Neural cell (in vitro differentiated cells): ENCODE results near the gene EIF3CL. TPM values are rescaled to one million over a fixed set of nuclear protein-coding genes. Genes with fewer than 3 reads are reported as not detected.
"Not testable (repeated sequence)": the region's sequence is repeated elsewhere in the genome, so short reads cannot be mapped to it uniquely, and the experiment has no call there.

Experiments used
- H2AFZ ChIP-seq: fragments of 200-600, 300-800 bp; sonication (generic), shearing (Covaris generic); 2 replicates; pipeline ENCODE4 v1.6.0; 2014; ENCODE audit warnings: low read depth, mild to moderate bottlenecking, antibody characterized with exemption, low read length, moderate library complexity
- H3F3A ChIP-seq: fragments of 200-600 bp; shearing (Covaris generic); 2 replicates; pipeline ENCODE4 v1.6.1; 2016; ENCODE audit warnings: mild to moderate bottlenecking, moderate library complexity, mixed read lengths, antibody characterized with exemption, low read length; ENCODE audit not compliant: insufficient read depth, poor library complexity, severe bottlenecking
- H3K27ac ChIP-seq: fragments of 200-600, 300-800 bp; sonication (generic), shearing (Covaris generic); 2 replicates; pipeline ENCODE4 v1.5.1; 2014; ENCODE audit warnings: mild to moderate bottlenecking, low read length, moderate library complexity
- H3K27me3 ChIP-seq: fragments of 300-800, 200-600 bp; sonication (generic), shearing (Covaris generic); 2 replicates; pipeline ENCODE4 v1.6.0; 2014; ENCODE audit warnings: mild to moderate bottlenecking, low read depth, low read length, moderate library complexity; ENCODE audit not compliant: insufficient read depth
- H3K36me3 ChIP-seq: fragments of 300-800, 200-600 bp; sonication (generic), shearing (Covaris generic); 2 replicates; pipeline ENCODE4 v1.5.1; 2014; ENCODE audit warnings: mild to moderate bottlenecking, antibody characterized with exemption, low read length, moderate library complexity; ENCODE audit not compliant: insufficient read depth
- H3K4me2 ChIP-seq: fragments of 300-800, 200-600 bp; sonication (generic), shearing (Covaris generic); 2 replicates; pipeline ENCODE4 v1.6.0; 2014; ENCODE audit warnings: mild to moderate bottlenecking, low read length
- H3K4me3 ChIP-seq: fragments of 300-800, 200-600 bp; sonication (generic), shearing (Covaris generic); 2 replicates; pipeline ENCODE4 v1.5.1; 2014; ENCODE audit warnings: mild to moderate bottlenecking, low read length, moderate library complexity
- H3K79me2 ChIP-seq: fragments of 200-600 bp; shearing (Covaris generic); replicated peaks from 2 replicates; pipeline ENCODE4 v1.6.0; 2014; ENCODE audit warnings: mild to moderate bottlenecking, low read length, moderate library complexity; ENCODE audit not compliant: insufficient read depth
- H3K9ac ChIP-seq: fragments of 300-800, 200-600 bp; sonication (generic), shearing (Covaris generic); 2 replicates; pipeline ENCODE4 v1.6.1; 2016; ENCODE audit warnings: mild to moderate bottlenecking, low read length, mixed read lengths
- H3K9me2 ChIP-seq: fragments of 200-600 bp; shearing (Covaris generic); 2 replicates; pipeline ENCODE4 v1.6.1; 2016; ENCODE audit warnings: mild to moderate bottlenecking, low read length, mixed read lengths; ENCODE audit not compliant: insufficient read depth
- H3K9me3 ChIP-seq: fragments of 200-600, 300-800 bp; sonication (generic), shearing (Covaris generic); 2 replicates; pipeline ENCODE4 v1.6.1; 2016; ENCODE audit warnings: mild to moderate bottlenecking, mixed run types, low read length, moderate library complexity, mixed read lengths
- H4K20me1 ChIP-seq: fragments of 200-600 bp; shearing (Covaris generic); 2 replicates; pipeline ENCODE4 v1.6.1; 2016; ENCODE audit warnings: mild to moderate bottlenecking, mixed run types; ENCODE audit not compliant: insufficient read depth
- polyA minus RNA-seq: library from RNA; depleted of rRNA, polyadenylated mRNA; stranded (reverse); fragments of >200 nt; gene quantifications from 2 replicates; pipeline ENCODE4 v1.2.3, GENCODE V29; 2014
- polyA plus RNA-seq: library from polyadenylated mRNA; depleted of rRNA; stranded (reverse); fragments of >200 nt; gene quantifications from 2 replicates; pipeline ENCODE4 v1.2.3, GENCODE V29; 2014

Gene EIF3CL
- polyA plus RNA-seq, result 22.3 and 35.4 TPM in 2 replicates
- 81.0 and 86.2 TPM in 2 replicates for polyA minus RNA-seq

GRCh38 chr16:28403220-28404072 lies at the start of gene EIF3CL:
TSS of gene EIF3CL (minus strand) at chr16:28403841. CDS start at chr16:28403618, 223 bp downstream.
- H3K36me3 ChIP-seq, H3F3A ChIP-seq, H3K4me2 ChIP-seq, H3K27ac ChIP-seq, H3K9me2 ChIP-seq, H2AFZ ChIP-seq, H3K9me3 ChIP-seq, H3K9ac ChIP-seq, H3K79me2 ChIP-seq, H4K20me1 ChIP-seq, H3K27me3 ChIP-seq: not testable (repeated sequence)
- peak within 1 kb of the TSS; percentile 54 for H3K4me3 ChIP-seq

DNA sequence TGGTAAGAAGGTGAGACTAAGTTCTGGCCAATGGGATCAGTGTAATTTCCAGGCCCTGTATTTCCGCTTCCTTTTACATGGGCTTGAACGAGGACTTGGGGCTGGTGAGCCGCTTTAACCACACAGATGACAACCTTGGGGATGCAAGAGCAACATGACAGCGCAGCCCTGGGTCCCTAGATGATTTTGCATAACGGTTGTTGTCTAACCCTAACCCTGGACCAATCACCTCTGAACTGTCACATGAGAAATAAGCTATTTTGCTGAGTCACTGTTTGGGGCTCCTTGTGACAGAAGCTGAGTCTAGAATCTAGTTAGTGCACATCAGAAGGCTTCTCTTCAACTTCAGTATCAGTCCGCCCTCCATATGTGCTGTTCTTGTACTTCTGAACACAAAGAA lies 43.4 kb upstream of the EIF3CL start:
- H4K20me1 ChIP-seq, H3K9ac ChIP-seq, H3K9me3 ChIP-seq, H3K27ac ChIP-seq, H3K36me3 ChIP-seq, H3K4me3 ChIP-seq, H3K9me2 ChIP-seq, H3K4me2 ChIP-seq, H3F3A ChIP-seq, H3K79me2 ChIP-seq, H3K27me3 ChIP-seq, H2AFZ ChIP-seq: not testable (repeated sequence)

GRCh38 chr16:28446388-28446787 lies 42.7 kb upstream of the EIF3CL start:
- not testable (repeated sequence) for H3K4me2 ChIP-seq, H3K27ac ChIP-seq, H3F3A ChIP-seq, H3K9me2 ChIP-seq, H2AFZ ChIP-seq, H3K9me3 ChIP-seq, H3K79me2 ChIP-seq, H4K20me1 ChIP-seq, H3K4me3 ChIP-seq, H3K27me3 ChIP-seq, H3K9ac ChIP-seq, H3K36me3 ChIP-seq

- not testable (repeated sequence) for H3K9ac ChIP-seq, H4K20me1 ChIP-seq, H3K27me3 ChIP-seq, H3K9me2 ChIP-seq, H3K4me3 ChIP-seq, H2AFZ ChIP-seq, H3K79me2 ChIP-seq, H3K36me3 ChIP-seq, H3K9me3 ChIP-seq, H3K27ac ChIP-seq, H3F3A ChIP-seq, H3K4me2 ChIP-seq
Measured at GRCh38 chr16:28443943-28444342, 40.3 kb upstream of the EIF3CL start.

DNA sequence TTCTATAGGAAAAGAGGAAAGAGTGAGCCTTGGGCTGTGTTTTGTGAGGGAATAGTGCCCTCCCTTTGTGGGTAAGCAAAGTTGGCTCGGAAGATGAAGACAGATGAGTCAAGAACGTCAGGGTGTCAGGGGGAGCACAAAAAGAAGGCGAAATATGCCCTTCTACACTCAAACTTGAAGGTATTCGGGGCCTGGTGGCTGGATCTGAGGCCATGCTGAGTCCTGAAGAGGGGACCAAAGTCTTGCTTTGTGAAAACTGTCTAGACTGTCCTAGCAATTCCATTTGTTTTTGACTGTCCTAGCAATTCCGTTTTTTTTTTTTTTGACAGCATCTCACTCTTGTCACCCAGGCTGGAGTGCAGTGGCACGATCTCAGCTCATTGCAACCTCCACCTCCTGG lies 35.3 kb upstream of the EIF3CL start:
- not testable (repeated sequence) for H3K79me2 ChIP-seq, H3K9ac ChIP-seq, H3K27me3 ChIP-seq, H3K36me3 ChIP-seq, H2AFZ ChIP-seq, H4K20me1 ChIP-seq, H3K27ac ChIP-seq, H3K9me3 ChIP-seq, H3K4me2 ChIP-seq, H3K4me3 ChIP-seq, H3K9me2 ChIP-seq, H3F3A ChIP-seq

DNA sequence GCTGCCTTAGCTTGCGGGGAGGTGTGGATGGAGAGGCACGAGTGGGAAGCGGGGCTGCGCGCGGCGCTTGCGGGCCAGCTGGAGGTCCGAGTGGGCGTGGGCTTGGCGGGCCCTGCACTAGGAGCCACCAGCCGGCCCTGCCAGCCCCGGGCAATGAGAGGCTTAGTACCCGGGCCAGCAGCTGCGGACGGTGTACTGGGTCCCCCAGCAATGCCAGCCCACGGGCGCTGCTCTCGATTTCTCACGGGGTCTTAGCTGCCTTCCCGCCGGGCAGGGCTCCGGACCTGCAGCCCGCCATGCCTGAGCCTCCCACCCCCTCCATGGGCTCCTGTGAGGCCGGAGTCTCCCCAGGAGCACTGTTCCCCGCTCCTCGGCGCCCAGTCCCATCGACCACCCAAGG lies 31.7 kb upstream of the EIF3CL start:
- not testable (repeated sequence) for H3K79me2 ChIP-seq, H3K4me3 ChIP-seq, H3K27ac ChIP-seq, H3K9ac ChIP-seq, H3K36me3 ChIP-seq, H4K20me1 ChIP-seq, H3K27me3 ChIP-seq, H3K4me2 ChIP-seq, H3F3A ChIP-seq, H3K9me2 ChIP-seq, H2AFZ ChIP-seq, H3K9me3 ChIP-seq

- H2AFZ ChIP-seq, H3F3A ChIP-seq, H3K27me3 ChIP-seq, H3K36me3 ChIP-seq, H3K9me3 ChIP-seq, H3K9me2 ChIP-seq, H3K4me2 ChIP-seq, H3K9ac ChIP-seq, H3K27ac ChIP-seq, H3K4me3 ChIP-seq, H3K79me2 ChIP-seq, H4K20me1 ChIP-seq: not testable (repeated sequence)
Measured at GRCh38 chr16:28426060-28426680, 22.5 kb upstream of the EIF3CL start.
